Ecto neural progenitor cell (in vitro differentiated cells): ENCODE results near the gene ARHGAP23.

Experiments used
- DNase-seq: peaks from one replicate; pipeline ENCODE4 v3.0.0-alpha.2; 2018; ENCODE audit warnings: low spot score

The ARHGAP23 gene

GRCh38 chr17:38443356-38444031 is 15.2 kb downstream of the ARHGAP23 start:
- no peak for DNase-seq

- DNase-seq, result peak; percentile 89
Observed at GRCh38 chr17:38444151-38444550, 15.9 kb downstream of the ARHGAP23 start.

- DNase-seq, result no peak
Observed at GRCh38 chr17:38447502-38448085, 19.3 kb downstream of the ARHGAP23 start.

DNA sequence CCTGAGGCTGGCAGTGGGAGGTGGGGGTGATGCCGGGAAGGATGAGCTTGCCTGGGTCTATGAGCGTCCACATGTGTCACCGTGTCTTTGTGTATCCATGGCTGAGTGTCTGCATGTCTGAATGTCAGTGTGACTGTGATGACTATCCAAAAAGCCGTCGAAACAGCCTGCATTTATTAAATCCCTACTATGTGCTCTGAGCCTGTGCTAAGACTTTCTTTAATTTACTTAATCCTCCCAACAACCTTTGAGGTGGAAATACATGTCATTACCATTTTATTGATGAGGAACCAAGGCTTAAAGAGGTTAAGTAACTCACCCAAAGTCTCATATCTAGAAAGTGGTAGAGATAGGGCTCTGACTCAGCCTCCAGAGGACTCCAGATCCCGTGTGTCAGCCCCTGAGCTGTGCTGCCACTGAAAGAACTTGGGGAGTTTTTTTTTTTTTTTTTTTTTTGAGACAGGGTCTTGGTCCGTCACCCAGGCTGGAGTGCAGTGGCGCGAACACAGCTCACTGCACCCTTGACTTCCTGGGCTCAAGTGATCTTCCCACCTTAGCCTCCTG is 20.0 kb downstream of the ARHGAP23 start:
- no peak for DNase-seq

- peak; percentile 67 for DNase-seq
Observed at GRCh38 chr17:38449364-38449763, 21.1 kb downstream of the ARHGAP23 start.

DNA sequence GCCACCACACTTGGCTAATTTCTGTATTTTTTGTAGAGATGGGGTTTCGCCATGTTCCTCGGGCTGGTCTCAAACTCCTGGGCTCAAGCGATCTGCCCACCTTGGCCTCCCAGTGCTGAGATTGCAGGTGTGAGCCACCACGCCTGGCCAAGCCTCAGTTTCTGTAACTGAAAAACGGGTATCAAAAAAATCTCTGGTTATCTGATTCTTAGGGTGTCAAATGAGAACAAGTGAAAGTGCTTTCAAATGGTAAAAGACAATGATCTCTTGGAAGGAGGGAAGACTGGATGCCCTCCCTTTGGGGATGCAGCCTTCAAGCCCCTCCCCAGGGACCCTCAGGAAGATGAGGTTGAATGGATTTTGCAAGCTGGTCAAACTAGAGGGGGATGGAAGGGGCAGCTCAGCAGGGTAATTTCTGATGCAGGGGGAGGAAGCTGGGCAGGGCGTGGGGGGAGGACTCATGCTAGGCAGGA is 22.3 kb downstream of the ARHGAP23 start:
- DNase-seq, result no peak

DNA sequence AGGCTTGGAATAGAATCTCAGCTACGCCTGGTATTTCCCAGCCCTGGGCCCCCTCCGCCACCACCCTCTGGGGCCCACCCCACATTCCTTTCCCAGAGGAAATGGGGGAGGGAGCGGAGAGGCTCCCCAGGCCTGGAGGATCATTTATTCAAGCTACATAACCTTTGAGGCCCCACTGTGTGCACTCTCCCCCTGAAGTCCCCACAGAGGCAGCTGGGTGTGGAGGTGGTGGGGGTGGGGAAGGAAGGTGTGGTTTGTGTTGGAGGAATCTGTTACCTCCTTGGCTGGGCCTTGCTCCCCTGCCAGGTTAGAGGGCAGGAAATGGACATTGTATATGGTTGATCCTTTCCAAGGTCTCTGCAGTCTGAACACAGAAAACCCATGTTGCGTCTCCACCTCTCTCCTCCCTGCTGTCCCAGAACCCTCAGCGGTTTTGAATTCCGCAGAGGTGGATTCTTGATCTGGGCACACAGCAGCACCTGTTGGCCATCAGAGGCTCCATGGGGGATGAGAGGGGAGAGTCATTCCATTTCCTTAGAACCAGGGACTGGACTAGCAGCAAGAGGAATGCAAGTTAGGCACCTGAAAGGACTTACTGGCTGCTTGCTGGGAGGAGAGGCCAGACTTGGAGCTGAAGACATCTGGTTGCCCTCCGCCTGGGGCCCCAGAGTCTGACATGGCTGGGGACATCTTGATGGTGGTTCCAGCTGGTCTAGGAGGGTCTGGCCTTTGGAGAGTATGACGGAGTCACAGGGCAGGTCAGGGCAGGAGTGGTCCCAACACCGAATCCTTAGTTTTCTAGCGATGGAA is 23.0 kb downstream of the ARHGAP23 start:
- no peak for DNase-seq

GRCh38 chr17:38451840-38452529 is 23.7 kb downstream of the ARHGAP23 start:
- peak; percentile 79 for DNase-seq

DNA sequence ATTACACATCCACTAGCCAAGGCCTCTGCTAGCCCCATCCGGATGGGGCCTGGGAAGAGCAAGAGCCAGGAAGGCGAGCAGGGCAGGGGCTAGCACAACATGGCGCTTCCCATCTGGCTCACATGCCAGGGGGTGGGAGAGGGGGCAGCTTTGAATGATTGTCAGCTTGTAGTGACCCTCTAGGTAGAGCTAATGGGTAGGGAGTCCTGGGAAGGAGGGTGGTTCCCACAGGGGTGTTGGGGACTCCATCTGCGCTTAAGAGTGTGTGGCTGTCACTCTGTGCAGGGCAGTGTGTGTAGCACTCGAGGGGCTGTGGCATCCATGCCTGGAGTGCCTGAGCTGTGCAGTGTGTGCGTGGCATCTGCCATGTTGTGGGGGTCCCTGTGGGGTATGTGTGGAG is 24.5 kb downstream of the ARHGAP23 start:
- no peak for DNase-seq

- peak; percentile 74 for DNase-seq
Observed at GRCh38 chr17:38453951-38454421, 25.7 kb downstream of the ARHGAP23 start.

DNA sequence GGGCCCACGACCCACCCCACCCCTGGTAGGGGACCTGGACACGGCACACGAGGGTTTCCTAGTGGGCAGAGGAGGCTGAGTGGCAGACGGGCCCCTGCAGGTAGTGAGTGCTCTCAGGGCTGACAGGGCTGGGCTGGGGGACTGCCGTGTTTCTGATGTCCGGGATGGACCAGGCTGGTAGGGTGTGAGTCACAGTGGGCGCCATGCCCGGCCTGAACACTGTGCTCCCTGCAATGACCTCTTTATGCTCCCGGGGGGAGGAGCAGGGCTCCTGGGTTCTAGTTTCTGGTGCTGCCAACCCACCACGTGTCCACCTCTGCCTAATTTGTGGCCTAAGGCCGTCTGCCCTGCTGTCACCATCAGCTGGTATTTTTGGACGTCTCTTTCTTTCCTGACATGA is 26.3 kb downstream of the ARHGAP23 start:
- DNase-seq, result peak; percentile 59

- DNase-seq, result peak; percentile 75
Observed at GRCh38 chr17:38455288-38455915, 27.1 kb downstream of the ARHGAP23 start.

DNA sequence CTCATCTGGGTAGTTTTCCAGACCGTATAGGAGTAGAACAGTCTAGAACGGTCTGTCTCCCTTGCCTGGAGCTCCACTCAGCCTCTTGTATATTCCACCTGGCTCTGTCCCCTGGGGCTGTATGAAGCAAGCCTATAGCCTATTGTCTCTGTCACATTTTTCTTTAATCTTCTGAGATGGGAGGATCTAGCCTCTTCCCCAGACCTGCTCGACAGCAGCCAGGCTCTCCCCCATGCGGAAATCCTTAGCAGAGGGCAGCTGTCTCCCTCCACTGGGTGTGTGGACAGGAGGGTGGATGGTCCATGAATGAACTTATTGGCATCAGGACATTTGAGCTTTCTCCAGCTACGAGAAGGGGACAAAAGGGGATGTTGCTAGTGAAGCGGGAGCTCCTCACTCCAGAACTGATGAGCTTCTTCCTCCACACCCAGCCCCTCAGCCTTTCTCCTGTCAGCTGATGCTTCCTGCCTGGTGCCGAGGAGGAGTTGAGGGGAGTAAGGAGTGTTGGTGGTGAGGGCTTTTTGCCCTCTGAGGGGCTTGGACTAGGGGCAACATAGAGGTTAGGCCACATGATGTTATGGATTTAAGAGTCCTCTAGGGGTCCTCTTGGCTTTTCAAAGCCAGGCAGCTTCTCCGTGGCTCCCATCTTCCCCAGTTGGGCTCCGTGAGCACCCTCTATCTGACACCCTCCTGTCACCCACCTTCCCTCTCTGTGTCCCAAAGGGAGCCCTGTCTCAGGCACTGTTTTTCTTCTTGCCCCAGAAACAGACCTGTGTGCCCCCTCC is 28.0 kb downstream of the ARHGAP23 start:
- DNase-seq, result peak; percentile 56

DNA sequence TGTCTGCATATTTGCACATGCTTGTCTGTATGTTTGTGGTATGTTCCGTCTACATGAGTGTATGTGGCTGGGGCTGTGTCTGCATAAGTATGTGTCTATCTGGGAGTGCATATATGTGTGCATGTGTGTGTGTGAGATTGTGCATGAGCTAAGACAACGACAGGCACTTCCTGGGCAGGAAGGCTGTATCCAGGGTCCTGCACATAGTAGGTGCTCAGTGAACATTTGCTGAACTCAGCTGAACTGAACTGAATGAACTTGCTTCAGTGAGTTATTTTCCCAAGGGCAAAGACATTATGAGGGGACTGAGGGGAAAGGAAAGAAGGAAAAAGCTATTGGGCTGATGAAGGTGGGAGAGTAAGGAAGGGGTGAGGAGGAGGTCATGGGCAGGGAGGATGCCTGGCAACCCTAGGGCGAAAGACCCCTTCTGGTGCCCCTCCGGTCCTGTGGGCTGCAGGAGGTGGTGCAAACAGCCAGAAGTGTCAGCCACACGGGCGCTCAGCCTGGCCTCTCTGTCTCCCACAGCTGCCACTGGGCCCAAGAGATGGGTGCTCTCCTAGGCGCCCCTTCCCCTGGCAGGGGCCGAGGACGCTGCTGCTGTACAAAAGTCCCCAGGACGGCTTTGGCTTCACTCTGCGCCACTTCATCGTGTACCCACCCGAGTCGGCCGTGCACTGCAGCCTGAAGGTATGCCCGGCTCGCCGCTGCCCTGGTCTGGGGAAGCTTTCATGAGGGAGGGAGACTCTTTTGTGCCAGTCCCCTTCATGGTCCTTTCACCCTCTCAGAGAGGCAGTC is 29.5 kb downstream of the ARHGAP23 start:
- no peak for DNase-seq

DNA sequence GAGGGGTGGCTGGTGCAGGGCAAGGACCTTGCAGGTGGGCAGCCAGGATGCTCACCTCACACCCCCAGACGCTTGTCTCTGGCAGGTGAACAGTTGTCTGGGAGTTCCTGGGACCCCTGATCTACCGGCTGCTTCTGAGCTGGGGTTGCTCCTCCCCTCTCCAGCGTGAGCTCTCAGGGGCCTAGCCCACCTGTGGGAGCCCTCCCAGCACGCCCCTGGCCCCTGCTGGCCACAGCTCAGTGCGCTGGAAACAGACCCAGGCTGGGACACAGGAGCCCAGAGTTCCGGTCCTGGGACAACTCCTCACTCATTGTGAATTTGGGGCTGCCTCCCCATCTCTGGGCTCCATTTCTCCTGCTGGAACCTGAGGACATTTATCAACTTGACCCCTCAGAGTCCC is 30.3 kb downstream of the ARHGAP23 start:
- no peak for DNase-seq

- DNase-seq, result peak; percentile 58
Observed at GRCh38 chr17:38459567-38459966, 31.3 kb downstream of the ARHGAP23 start.

- peak; percentile 50 for DNase-seq
Observed at GRCh38 chr17:38460082-38460715, 31.9 kb downstream of the ARHGAP23 start.

GRCh38 chr17:38460716-38461630 is 32.7 kb downstream of the ARHGAP23 start:
- peak; percentile 49 for DNase-seq
